Measurements from ENCODE around the gene IMPG2.

Gene IMPG2

GRCh38 chr3:101273608-101274007, 46.8 kb downstream of the IMPG2 start:
- DNase-seq (ENCODE audit: low spot score): no peak

- no peak for DNase-seq (ENCODE audit: low spot score)
These were observed 47.2 kb downstream of the IMPG2 start for GRCh38 chr3:101273156-101273555.

GRCh38 chr3:101271728-101272127, 48.6 kb downstream of the IMPG2 start:
- DNase-seq (ENCODE audit: low spot score): peak; percentile 38

DNA sequence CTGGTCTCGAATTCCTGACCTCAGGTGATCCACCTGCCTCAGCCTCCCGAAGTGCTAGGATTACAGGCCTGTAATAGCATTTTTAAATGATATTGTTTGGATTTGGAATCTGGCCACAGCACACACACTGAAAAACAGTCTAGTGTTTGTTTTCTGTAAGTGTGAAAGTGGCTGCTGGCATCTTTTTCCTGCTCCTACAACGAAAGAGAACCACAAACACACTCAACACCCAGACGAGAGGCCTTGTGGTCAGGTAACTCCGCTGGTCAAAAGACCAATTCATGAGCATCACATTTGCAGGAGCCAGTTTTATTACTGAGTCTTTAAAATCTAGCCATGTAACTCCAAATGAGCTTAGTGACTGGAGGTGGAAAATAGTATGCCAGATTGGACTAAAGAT, 50.2 kb downstream of the IMPG2 start:
- no peak for DNase-seq (ENCODE audit: low spot score)

- DNase-seq (ENCODE audit: low spot score): no peak
These were observed 51.3 kb downstream of the IMPG2 start for GRCh38 chr3:101268971-101269671.

GRCh38 chr3:101268141-101268540, 52.2 kb downstream of the IMPG2 start:
- DNase-seq (ENCODE audit: low spot score): no peak

DNA sequence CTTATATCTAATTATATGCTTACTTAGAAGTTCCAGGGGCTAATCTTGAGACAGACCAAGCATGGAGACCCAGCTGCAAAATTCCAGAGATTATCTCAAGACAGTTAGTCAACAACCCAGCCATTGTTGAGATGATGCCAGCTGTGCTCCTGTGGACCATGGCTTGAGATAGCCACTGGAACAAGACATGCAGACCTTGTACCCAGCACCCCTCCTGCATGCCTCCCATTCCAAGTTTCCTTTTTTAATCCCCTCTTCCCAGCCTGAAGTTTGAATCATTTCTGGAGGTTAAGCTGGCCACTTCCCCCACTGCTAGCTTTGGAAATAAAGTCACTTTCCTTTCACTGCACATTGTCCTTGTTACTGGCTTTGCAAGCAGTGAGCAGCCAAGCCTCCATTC, 53.8 kb downstream of the IMPG2 start:
- no peak for DNase-seq (ENCODE audit: low spot score)

- DNase-seq (ENCODE audit: low spot score): no peak
These were observed 54.3 kb downstream of the IMPG2 start for GRCh38 chr3:101266071-101266470.

DNA sequence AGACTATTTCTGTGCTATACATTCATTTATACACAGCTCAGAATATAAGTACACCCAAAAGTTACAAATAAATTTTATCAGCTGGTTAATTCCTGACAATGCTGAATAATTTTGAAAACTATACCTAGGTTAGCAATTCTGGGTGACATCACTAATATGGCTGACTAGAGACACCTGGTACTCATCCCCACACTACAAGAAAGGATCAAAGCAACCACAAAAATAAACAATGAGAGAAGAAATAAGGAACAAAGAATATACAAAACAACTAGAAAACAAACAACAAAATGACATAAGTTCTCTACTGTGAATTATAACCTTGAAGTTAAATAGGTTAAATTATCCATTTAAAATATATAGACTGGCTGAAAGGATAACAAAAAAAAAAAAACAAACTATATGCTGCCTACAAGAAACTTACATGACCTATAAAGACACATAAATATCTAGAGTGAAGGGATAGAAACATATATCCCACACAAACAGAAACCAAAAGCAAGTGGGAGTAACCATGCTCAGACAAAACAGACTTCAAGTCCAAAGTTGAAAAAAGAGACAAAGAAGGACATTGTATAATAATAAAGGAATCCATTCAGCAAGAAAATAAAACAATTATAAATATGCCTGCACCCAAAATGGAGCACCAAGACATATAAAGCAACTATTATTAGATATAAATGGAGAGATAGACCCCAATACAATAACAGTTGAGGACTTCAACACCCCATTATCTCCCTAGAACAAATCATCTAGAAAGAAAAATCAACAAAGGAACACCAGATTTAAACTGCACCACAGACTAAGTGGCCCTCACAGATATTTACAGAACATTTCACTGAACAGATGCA, 57.8 kb downstream of the IMPG2 start:
- no peak for DNase-seq (ENCODE audit: low spot score)

- no peak for DNase-seq (ENCODE audit: low spot score)
These were observed 58.9 kb downstream of the IMPG2 start for GRCh38 chr3:101261506-101261905.

DNA sequence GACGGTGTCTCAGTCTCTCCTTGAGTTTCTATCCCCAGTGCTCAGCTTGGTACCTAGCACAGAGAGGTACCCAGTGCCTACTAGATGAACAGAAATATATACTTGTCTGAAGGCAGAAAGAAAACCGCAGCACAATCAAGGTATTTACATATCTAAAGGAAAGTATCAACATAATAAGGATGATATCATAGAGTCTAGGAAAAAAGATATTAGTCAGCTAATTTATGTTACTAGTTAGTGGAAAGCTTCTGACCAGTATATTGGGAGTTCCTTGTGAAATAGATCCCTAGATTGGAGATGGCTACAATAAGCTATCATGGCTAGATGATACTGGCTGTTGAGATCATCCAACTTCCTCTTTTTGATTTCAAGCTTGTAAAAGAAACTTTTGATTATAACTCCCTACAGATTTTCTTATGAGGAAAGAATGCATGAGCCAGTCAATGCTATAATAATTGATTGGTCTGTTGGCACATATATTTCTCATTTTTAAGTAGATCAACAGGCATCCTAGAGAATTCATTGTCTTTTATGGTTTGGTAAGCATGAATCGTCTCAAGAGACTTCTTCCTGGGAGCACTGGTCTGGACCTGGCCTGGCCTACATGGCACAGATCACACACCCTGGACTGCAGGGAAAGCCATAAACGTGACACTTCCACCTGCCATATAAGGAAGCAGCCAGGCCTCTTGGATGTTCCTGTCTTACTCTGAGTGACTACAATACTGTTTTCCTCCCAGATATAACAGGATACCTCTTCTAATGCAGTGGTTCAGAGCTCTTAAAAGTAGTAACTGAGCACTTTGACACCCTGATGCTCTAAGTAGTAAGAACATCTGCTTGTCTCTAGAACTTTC, 60.7 kb downstream of the IMPG2 start:
- no peak for DNase-seq (ENCODE audit: low spot score)

DNA sequence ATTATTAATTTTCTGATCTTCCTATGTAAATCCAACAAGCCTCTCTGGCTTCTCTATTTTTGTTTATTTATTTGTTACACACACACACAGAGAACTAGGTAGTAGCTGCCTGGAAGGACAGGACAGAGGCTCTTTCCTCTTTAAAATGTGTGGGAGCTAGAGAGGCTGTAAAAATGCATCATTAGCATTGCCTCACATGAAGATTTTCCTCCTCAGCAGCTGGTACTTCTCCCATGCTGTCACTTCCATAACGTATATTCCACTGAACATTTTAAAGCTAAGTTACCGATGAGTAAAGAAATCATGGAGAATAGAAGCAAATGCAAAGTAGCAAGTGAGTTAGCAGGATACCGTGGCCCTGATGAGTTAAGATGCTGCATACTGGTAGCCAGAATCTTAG, 63.9 kb downstream of the IMPG2 start:
- DNase-seq (ENCODE audit: low spot score): no peak

DNA sequence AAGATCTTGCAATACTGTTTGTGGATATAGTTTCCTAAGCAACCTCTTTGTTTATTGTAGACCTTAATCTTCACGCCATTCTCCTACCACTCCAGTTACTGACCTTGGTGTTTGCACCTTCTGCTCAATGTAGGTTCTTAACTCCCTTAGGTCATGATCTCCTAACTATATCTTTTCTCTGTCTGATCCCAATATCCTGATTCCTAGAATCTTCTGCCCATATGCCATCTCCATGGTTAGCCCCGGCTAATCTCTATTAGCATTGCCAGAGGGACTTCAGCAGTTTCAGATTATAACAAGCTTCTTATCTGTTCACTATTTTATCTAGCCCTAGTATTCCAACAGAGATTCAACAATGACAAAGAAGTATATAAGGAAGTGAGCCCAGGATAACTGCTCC, 64.9 kb downstream of the IMPG2 start:
- DNase-seq (ENCODE audit: low spot score): no peak

DNA sequence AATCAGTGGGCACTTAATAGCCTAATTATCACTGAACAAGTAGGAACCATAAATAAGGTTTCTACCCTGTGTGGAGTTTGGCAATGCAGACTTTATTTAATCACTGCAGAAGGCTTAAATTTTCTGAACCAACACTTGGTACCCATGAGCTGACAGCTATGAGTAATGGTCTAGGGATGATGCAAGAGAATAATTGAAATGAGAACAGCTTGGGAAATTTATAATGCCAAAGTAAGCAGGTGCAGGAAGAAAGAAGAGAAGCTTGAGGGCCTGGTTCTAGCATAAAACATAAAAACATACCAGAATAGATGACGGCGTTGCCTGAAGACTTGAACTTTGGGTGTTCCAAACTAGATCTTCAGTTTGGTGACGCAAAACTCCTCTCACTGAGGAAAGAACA, 67.0 kb downstream of the IMPG2 start:
- DNase-seq (ENCODE audit: low spot score): no peak

- DNase-seq (ENCODE audit: low spot score): no peak
These were observed 67.4 kb downstream of the IMPG2 start for GRCh38 chr3:101252945-101253344.

DNA sequence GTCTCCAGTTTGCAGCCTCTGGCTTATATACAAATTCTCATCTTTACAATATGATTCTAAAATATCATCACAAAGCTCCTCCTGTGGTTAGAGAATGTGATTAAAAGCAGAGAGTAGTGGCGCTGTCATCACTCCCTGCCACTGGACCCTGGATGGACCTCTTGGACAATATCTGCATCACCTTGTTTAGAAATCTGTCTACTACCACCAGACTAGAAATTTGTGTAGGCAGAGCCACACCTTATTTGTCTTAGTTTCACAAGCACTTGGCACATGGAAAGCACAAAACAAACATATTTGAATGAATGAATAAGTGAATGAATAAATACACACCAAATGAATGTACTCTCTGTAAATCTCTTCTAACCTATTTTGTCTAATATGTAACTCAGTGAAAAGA, 68.1 kb downstream of the IMPG2 start:
- no peak for DNase-seq (ENCODE audit: low spot score)

DNA sequence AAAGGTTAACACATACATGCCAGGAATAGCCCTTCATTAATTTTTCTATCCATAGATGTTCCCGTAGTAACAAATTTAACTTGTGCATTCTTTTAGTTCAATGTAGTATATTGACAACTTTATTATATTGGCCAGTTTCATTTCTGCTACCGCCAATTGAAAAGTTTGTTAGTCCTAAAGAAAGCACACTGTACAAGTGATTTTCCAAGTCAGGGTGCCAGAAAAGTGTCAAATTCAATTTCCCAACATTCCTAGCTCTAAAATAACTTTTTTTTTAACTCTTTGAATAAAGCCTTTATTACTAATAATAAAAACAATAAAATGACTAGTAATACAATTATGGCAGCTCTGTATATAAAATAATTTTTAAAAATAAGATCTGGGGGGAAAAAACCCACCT, 68.9 kb downstream of the IMPG2 start:
- no peak for DNase-seq (ENCODE audit: low spot score)

GRCh38 chr3:101249522-101249921, 70.9 kb downstream of the IMPG2 start:
- no peak for DNase-seq (ENCODE audit: low spot score)

GRCh38 chr3:101248736-101249135, 71.6 kb downstream of the IMPG2 start:
- DNase-seq (ENCODE audit: low spot score): no peak

DNA sequence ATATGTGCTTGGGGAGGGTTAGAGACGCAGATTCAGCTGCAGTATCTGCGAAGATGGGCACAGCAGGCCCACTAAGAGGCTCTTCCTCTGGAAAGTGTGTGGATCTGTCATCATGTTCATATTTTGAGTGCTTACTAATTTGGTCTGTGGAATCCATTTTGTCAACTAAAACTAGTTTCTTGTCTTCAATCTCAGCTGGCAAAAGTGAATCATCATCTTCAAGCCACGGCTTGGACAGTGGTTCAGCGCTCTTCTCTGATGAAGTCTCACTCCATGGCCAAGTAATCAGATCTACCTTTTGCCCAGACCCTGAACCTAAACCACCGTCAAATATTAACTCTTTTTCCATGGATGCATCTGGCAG, 76.2 kb downstream of the IMPG2 start:
- DNase-seq (ENCODE audit: low spot score): no peak

DNA sequence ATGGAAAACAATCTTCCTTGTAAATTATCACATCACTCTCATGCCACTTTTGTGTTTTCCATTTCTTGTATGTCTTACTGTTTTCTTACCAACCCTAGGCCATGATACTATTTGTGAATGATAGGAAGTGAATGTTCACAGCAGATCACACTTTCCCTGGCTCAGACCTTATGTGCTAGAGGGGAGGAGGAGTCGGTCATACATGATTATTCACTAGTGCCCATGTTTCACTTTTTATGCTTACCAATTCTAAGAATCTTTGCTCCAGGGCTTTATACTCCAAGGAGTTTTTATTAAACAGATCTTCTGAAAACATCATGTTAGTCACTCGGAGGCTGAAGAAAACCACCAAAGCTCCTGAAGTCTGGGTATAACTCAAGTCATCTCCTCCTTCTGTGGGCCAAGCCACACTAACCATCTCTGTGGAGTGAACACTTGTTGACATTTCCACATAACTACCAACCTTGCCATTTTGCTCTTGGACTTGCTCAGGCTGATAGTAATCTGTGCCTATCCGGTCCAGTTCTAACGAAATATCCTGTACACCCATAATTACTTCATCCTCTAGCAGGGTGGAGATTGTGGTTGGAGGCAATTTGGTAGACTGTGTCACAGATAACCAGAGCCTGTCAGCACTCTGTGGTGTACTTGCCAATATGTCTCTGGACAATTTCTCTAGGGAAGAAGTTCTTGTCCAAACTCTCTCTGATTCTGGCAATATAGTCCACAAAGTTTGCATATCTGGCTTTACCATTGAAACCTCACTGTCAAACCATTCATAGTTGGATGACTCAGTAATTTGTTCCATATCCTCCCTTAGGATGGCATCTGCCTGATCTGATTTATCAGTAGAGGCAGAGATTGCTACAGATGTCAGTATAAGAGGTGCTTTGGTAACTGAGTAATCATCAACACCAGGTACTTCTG, 76.8 kb downstream of the IMPG2 start:
- DNase-seq (ENCODE audit: low spot score): no peak
